Neural crest cell (in vitro differentiated cells): Measurements from ENCODE around the gene BCAN. TPM values are rescaled to one million over a fixed set of nuclear protein-coding genes. Genes with fewer than 3 reads are reported as not detected.

Experiments used
- DNase-seq: peaks from one replicate; pipeline ENCODE4 v3.0.0; 2021; ENCODE audit warnings: low read depth, mixed read lengths, low spot score
- H3K27ac Mint-ChIP-seq: one replicate; pipeline ENCODE4 v1.8.0; 2021; ENCODE audit warnings: mild to moderate bottlenecking, mixed read lengths; ENCODE audit not compliant: unreplicated experiment
- H3K27me3 Mint-ChIP-seq: 2 replicates; pipeline ENCODE4 v1.8.0; 2021; ENCODE audit warnings: low read depth, mild to moderate bottlenecking, mixed read lengths
- H3K36me3 Mint-ChIP-seq: 2 replicates; pipeline ENCODE4 v1.8.0; 2021; ENCODE audit warnings: low read depth, mild to moderate bottlenecking, mixed read lengths
- H3K4me1 Mint-ChIP-seq: 2 replicates; pipeline ENCODE4 v1.8.0; 2021; ENCODE audit warnings: mixed read lengths
- H3K4me3 Mint-ChIP-seq: one replicate; pipeline ENCODE4 v1.8.0; 2021; ENCODE audit warnings: mild to moderate bottlenecking, mixed read lengths
- H3K9me3 Mint-ChIP-seq: 2 replicates; pipeline ENCODE4 v1.8.0; 2021; ENCODE audit warnings: mixed read lengths
- CTCF ChIP-seq: fragments of 200-600 bp; sonication (generic); conservative IDR thresholded peaks from 2 replicates; pipeline ENCODE4 v1.5.0; 2021; ENCODE audit warnings: antibody characterized with exemption, mild to moderate bottlenecking
- total RNA-seq: library from RNA; stranded (reverse); gene quantifications from 2 replicates; pipeline ENCODE4 v1.2.1, GENCODE V29; 2021

The BCAN gene
- total RNA-seq, 1 donor from 2014 or later: 2.4 TPM

- Mint-ChIP-seq H3K4me3 (peak overlapping the region; percentile 86), H3K4me1 (peaks cover 60% of the 10 kb centered on the region)
These were observed 49.3 kb downstream of the BCAN start for GRCh38 chr1:156691191-156691590.

GRCh38 chr1:156691665-156692440 lies 49.9 kb downstream of the BCAN start:
- H3K9me3 Mint-ChIP-seq: no peaks in the 10 kb centered on the region
- H3K4me1 Mint-ChIP-seq: peaks cover 66% of the 10 kb centered on the region
- no peaks in the 10 kb centered on the region for H3K36me3 Mint-ChIP-seq
- H3K4me3 Mint-ChIP-seq: peak overlapping the region; percentile 86
- DNase-seq: no peak
- H3K27ac Mint-ChIP-seq: peak overlapping the region; percentile 46
- peaks cover 9% of the 10 kb centered on the region for H3K27me3 Mint-ChIP-seq
- TF ChIP-seq CTCF: no peak

More at GRCh38 chr1:156691191-156691590, 49.3 kb downstream of the BCAN start:
- no peak for DNase-seq
- no peaks in the 10 kb centered on the region for H3K36me3 Mint-ChIP-seq
- no peaks in the 10 kb centered on the region for H3K9me3 Mint-ChIP-seq
- peaks cover 9% of the 10 kb centered on the region for H3K27me3 Mint-ChIP-seq
- H3K27ac Mint-ChIP-seq: peak overlapping the region; percentile 46
- no peak for TF ChIP-seq CTCF

GRCh38 chr1:156692441-156692924 lies 50.6 kb downstream of the BCAN start:
- H3K4me1 Mint-ChIP-seq: peaks cover 72% of the 10 kb centered on the region
- peak overlapping the region; percentile 86 for H3K4me3 Mint-ChIP-seq
- DNase-seq: no peak
- TF ChIP-seq CTCF: no peak
- peaks cover under 1% of the 10 kb centered on the region for H3K36me3 Mint-ChIP-seq
- H3K9me3 Mint-ChIP-seq: no peaks in the 10 kb centered on the region
- H3K27me3 Mint-ChIP-seq: peaks cover 9% of the 10 kb centered on the region
- peak overlapping the region; percentile 46 for H3K27ac Mint-ChIP-seq

GRCh38 chr1:156692925-156693847 lies 51.3 kb downstream of the BCAN start:
- H3K27ac Mint-ChIP-seq: peak overlapping the region; percentile 93

More at GRCh38 chr1:156692925-156693847, 51.3 kb downstream of the BCAN start:
- Mint-ChIP-seq H3K4me1 (peaks cover 77% of the 10 kb centered on the region), H3K9me3 (no peaks in the 10 kb centered on the region), H3K4me3 (peak overlapping the region; percentile 86), H3K36me3 (peaks cover 4% of the 10 kb centered on the region), H3K27me3 (peaks cover 12% of the 10 kb centered on the region)
- TF ChIP-seq CTCF: no peak
- DNase-seq: peak; percentile 72
